ENCODE measurements around the gene VIL1.

Gene VIL1

GRCh38 chr2:218395456-218395825 lies 23.5 kb upstream of the VIL1 start:
- DNase-seq = peak; percentile 63

- peak; percentile 94 for DNase-seq
Observed at GRCh38 chr2:218395826-218396687, 22.9 kb upstream of the VIL1 start.

- peak; percentile 74 for DNase-seq
Observed at GRCh38 chr2:218396688-218397462, 22.0 kb upstream of the VIL1 start.

- no peak for DNase-seq
Observed at GRCh38 chr2:218397463-218397819, 21.5 kb upstream of the VIL1 start.

GRCh38 chr2:218397820-218398436 lies 21.0 kb upstream of the VIL1 start:
- peak; percentile 73 for DNase-seq

GRCh38 chr2:218398437-218399390 lies 20.2 kb upstream of the VIL1 start:
- peak; percentile 68 for DNase-seq

- peak; percentile 93 for DNase-seq
Observed at GRCh38 chr2:218399391-218400166, 19.3 kb upstream of the VIL1 start, which contains the start of gene CTDSP1. TSS of gene CTDSP1 (plus strand) at chr2:218399868. CDS start at chr2:218400091, 223 bp downstream.

GRCh38 chr2:218400167-218400929 lies 18.6 kb upstream of the VIL1 start:
- peak; percentile 47 for DNase-seq

GRCh38 chr2:218400930-218401881 lies 17.7 kb upstream of the VIL1 start:
- no peak for DNase-seq

- no peak for DNase-seq
Observed at GRCh38 chr2:218401890-218402289, 17.0 kb upstream of the VIL1 start.

- no peak for DNase-seq
Observed at GRCh38 chr2:218402491-218402901, 16.4 kb upstream of the VIL1 start.

- DNase-seq = no peak
Observed at GRCh38 chr2:218402911-218403411, 16.0 kb upstream of the VIL1 start.

- DNase-seq = no peak
Observed at GRCh38 chr2:218403810-218404209, 15.1 kb upstream of the VIL1 start.

GRCh38 chr2:218404351-218405085 lies 14.4 kb upstream of the VIL1 start:
- DNase-seq = peak; percentile 9

GRCh38 chr2:218405086-218405745 lies 13.7 kb upstream of the VIL1 start:
- no peak for DNase-seq

- no peak for DNase-seq
Observed at GRCh38 chr2:218405746-218406208, 13.1 kb upstream of the VIL1 start.

GRCh38 chr2:218406209-218406948 lies 12.5 kb upstream of the VIL1 start:
- peak; percentile 95 for DNase-seq
